Dedifferentiated amniotic fluid mesenchymal stem cell (primary cell): ENCODE data around the gene GPR18.

ENCODE experiments used
- DNase-seq: peaks from one replicate; pipeline ENCODE4 v3.0.0-alpha.2; 2016; ENCODE audit errors: extremely low spot score

The GPR18 gene

GRCh38 chr13:99208185-99208584, 50.0 kb downstream of the GPR18 start:
- no peak for DNase-seq

GRCh38 chr13:99207511-99207910, 50.7 kb downstream of the GPR18 start:
- no peak for DNase-seq

- DNase-seq = no peak
These were observed 51.3 kb downstream of the GPR18 start for GRCh38 chr13:99206873-99207272.

- no peak for DNase-seq
These were observed 52.0 kb downstream of the GPR18 start for GRCh38 chr13:99206226-99206625.

- DNase-seq = no peak
These were observed 52.5 kb downstream of the GPR18 start for GRCh38 chr13:99205621-99206220.
